Neutrophil (primary cell): ENCODE data around the gene COL8A2.

ENCODE experiments used
- H3K27ac ChIP-seq: fragments of 200-600 bp; sonication (generic); 2 replicates; pipeline ENCODE4 v1.5.1; 2016; ENCODE audit warnings: mild to moderate bottlenecking, moderate library complexity
- H3K27me3 ChIP-seq: fragments of 200-600 bp; sonication (generic); 2 replicates; pipeline ENCODE4 v1.6.0; 2016; ENCODE audit warnings: mild to moderate bottlenecking
- H3K36me3 ChIP-seq: fragments of 200-600 bp; sonication (generic); 2 replicates; pipeline ENCODE4 v1.5.1; 2017
- H3K4me1 ChIP-seq, 2 experiments: fragments of 200-600 bp in 1 of 2; sonication (generic) in 1 of 2; 1 replicate in 1 of 2; 2 replicates in 1 of 2; pipeline versions ENCODE4 v1.5.1 to v1.6.1; 2013 to 2016; ENCODE audit warnings: low read depth in 1 of 2, low read length in 1 of 2, mild to moderate bottlenecking in 1 of 2, moderate library complexity in 1 of 2; ENCODE audit not compliant: control insufficient read depth in 1 of 2, insufficient read depth in 1 of 2
- H3K4me3 ChIP-seq, 2 experiments: fragments of 200-600 bp in 1 of 2; sonication (generic) in 1 of 2; 1 replicate in 1 of 2; 2 replicates in 1 of 2; pipeline ENCODE4 v1.5.1; 2013 to 2016; ENCODE audit warnings: low read depth in 1 of 2, low read length in 1 of 2, mild to moderate bottlenecking in 1 of 2, moderate library complexity in 1 of 2
- H3K9me3 ChIP-seq: fragments of 200-600 bp; sonication (generic); 2 replicates; pipeline ENCODE4 v1.5.1; 2016
- TF ChIP-seq, protein P1 (sequence below): fragments of 200-600 bp; sonication (generic); IDR thresholded peaks from 2 replicates; pipeline ENCODE4 v1.5.1; 2016; ENCODE audit warnings: antibody characterized with exemption

The COL8A2 gene

DNA sequence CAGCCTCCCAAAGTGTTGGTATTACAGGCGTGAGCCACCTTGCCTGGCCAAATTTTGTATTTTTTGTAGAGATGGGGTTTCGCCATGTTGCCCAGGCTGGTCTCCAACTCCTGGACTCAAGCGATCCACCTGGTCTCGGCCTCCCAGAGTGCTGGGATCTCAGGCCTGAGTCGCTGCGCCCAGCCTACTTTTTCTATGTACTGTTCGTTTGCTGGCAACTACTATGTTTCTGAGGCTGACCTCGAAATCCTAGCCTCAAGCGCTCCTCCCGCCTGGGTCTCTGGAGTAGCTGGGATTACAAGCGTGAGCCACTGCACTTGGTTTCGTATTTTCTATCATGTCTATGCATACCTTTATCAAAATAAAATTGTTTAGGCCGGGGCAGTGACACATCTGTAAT lies 41.8 kb downstream of the COL8A2 start:
- H3K27me3 ChIP-seq = peaks cover 22% of the 10 kb centered on the region
- H3K9me3 ChIP-seq = no peaks in the 10 kb centered on the region
- H3K4me3 ChIP-seq = no peak overlapping the region
- TF ChIP-seq, protein P1, sequence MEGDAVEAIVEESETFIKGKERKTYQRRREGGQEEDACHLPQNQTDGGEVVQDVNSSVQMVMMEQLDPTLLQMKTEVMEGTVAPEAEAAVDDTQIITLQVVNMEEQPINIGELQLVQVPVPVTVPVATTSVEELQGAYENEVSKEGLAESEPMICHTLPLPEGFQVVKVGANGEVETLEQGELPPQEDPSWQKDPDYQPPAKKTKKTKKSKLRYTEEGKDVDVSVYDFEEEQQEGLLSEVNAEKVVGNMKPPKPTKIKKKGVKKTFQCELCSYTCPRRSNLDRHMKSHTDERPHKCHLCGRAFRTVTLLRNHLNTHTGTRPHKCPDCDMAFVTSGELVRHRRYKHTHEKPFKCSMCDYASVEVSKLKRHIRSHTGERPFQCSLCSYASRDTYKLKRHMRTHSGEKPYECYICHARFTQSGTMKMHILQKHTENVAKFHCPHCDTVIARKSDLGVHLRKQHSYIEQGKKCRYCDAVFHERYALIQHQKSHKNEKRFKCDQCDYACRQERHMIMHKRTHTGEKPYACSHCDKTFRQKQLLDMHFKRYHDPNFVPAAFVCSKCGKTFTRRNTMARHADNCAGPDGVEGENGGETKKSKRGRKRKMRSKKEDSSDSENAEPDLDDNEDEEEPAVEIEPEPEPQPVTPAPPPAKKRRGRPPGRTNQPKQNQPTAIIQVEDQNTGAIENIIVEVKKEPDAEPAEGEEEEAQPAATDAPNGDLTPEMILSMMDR = no peak
- peaks cover 18 to 19% of the 10 kb centered on the region in 2 experiments for H3K4me1 ChIP-seq
- no peak overlapping the region for H3K27ac ChIP-seq
- H3K36me3 ChIP-seq = no peaks in the 10 kb centered on the region

DNA sequence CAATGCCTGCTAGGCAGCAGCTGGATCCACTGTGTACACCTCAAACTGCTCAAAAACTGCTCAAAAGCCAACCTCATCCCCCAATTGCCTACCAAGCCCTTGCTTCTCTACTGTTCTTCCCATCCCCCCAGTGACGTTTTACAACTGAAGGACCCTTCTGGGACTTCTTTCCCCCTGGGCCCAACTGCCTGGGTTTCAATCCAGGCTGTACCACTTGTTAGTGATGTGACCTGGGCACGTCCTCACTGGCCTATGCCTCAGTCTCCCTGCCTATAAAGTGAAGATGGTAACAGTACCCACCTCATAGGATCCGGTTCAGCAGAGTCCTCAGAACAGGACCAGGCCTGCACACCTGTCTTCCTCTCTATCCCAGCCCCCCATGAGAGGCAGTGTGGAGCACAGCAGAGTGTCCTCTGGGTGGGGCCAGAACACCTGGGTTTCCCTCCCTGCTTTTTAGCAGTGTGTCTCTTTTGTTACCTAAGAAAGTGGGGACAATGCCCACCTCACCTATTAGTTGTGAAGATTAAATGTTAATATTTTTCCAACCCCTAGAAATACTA lies 43.0 kb downstream of the COL8A2 start:
- Histone ChIP-seq H3K4me1 (peaks cover 9 to 16% of the 10 kb centered on the region in 2 experiments), H3K9me3 (no peaks in the 10 kb centered on the region), H3K4me3 (no peak overlapping the region), H3K27ac (no peak overlapping the region), H3K36me3 (no peaks in the 10 kb centered on the region), H3K27me3 (peaks cover 22% of the 10 kb centered on the region)
- TF ChIP-seq, protein P1 = no peak

DNA sequence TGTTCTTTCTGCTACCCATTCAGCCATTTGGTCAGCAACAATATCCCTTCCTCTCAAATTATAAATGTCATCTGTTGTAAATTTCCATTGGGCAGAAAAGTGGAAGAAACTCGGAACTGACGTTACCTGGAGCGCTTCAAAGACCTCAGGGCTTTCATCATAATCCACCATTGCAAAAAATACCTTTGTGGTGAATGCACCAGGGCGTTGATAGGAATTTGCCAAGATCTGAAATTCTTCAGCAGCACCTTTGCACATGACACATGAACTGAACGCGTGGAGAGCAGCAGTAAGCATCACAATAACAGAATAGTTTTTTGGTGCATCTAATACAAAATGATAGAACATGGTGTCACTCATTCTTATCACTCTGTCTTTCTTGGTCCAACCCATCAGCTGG lies 44.2 kb downstream of the COL8A2 start:
- Histone ChIP-seq H3K9me3 (no peaks in the 10 kb centered on the region), H3K4me3 (no peak overlapping the region), H3K36me3 (no peaks in the 10 kb centered on the region), H3K27me3 (peaks cover 22% of the 10 kb centered on the region), H3K4me1 (peaks cover 12 to 18% of the 10 kb centered on the region in 2 experiments), H3K27ac (no peak overlapping the region)
- TF ChIP-seq, protein P1 = no peak

DNA sequence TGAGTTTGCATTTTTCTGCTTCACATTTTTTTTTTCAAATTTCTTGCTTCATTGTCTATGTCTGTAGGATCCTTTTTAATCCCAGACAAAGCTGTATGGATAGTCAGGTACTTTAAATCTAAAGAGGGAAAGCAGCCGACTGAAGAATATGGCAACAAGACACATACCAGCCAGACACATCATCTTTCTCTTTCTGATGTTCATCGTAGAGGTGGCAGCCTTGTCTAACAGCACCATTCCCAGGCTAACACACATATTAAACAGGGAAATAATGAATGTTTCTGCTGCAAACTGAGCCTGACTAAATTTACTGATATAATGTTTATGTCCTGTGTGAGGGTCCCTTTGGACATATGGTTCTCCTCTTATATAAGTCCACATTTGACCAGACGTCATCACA lies 44.8 kb downstream of the COL8A2 start:
- H3K9me3 ChIP-seq = no peaks in the 10 kb centered on the region
- TF ChIP-seq, protein P1 = no peak
- H3K4me3 ChIP-seq = no peak overlapping the region
- no peak overlapping the region for H3K27ac ChIP-seq
- peaks cover 12 to 21% of the 10 kb centered on the region in 2 experiments for H3K4me1 ChIP-seq
- H3K36me3 ChIP-seq = no peaks in the 10 kb centered on the region
- peaks cover 22% of the 10 kb centered on the region for H3K27me3 ChIP-seq

DNA sequence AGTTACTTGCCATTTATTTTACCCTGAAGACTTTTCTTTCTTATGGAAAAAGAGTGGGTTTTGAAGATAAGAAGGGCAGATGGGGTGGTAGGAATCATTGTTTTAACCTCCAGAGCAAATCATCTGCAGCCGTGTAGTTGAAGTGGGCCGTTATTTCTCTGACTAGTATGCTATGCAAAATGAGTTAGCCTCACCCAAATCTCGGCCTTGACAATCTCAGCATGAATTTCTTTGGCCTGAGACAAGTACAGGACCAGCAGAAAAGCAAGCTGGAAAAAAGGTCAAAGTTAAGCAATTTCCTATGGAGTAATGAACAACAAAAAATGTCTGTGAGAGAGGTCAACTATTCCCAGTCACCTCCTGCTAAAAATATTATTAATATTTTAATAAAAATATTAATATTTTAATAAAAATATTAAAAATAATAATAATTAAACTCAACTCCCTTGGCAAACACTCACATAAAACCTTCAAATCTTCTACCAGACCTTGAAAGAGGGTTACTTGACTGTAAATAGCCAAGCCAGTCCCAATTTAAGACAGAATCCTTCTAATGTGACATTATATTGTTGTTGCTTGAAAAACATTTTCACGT lies 47.9 kb downstream of the COL8A2 start:
- no peak overlapping the region for H3K27ac ChIP-seq
- no peak overlapping the region for H3K4me3 ChIP-seq
- H3K36me3 ChIP-seq = no peaks in the 10 kb centered on the region
- peaks cover 17 to 23% of the 10 kb centered on the region in 2 experiments for H3K4me1 ChIP-seq
- H3K9me3 ChIP-seq = no peaks in the 10 kb centered on the region
- TF ChIP-seq, protein P1 = no peak
- no peaks in the 10 kb centered on the region for H3K27me3 ChIP-seq
